HG03521 (cell line): Measurements from ENCODE around the gene LEF1.

Experiments used
- ATAC-seq: cut with Tn5 transposase; IDR thresholded peaks from one replicate; pipeline ENCODE4 v1.9.1; 2021; ENCODE audit warnings: mild to moderate bottlenecking, moderate library complexity; ENCODE audit not compliant: unreplicated experiment

LEF1 gene

GRCh38 chr4:108004646-108005045 lies 164.1 kb downstream of the LEF1 start:
- ATAC-seq = no peak

GRCh38 chr4:108003982-108004515 lies 164.7 kb downstream of the LEF1 start:
- no peak for ATAC-seq

GRCh38 chr4:108001540-108002135 lies 167.1 kb downstream of the LEF1 start:
- no peak for ATAC-seq

- ATAC-seq = no peak
These were observed 168.7 kb downstream of the LEF1 start for GRCh38 chr4:107999932-108000539.

- ATAC-seq = no peak
These were observed 170.9 kb downstream of the LEF1 start for GRCh38 chr4:107997794-107998193.
